Mammary epithelial cell (primary cell): ENCODE data around the gene OR8B12.

Source experiments
- EZH2 ChIP-seq: IDR thresholded peaks from 2 replicates; pipeline ENCODE4 v1.6.1; 2012; ENCODE audit warnings: low read length, inconsistent platforms, borderline replicate concordance
- TF ChIP-seq, protein P1 (sequence below), 2 donors: IDR thresholded peaks in 1 of 2; conservative IDR thresholded peaks in 1 of 2; 2 replicates each; pipeline ENCODE4 v1.5.1; 2011 to 2012; ENCODE audit warnings: inconsistent platforms in 2 of 2, low read length in 2 of 2, mild to moderate bottlenecking in 2 of 2, control low read depth in 1 of 2, low read depth in 1 of 2; ENCODE audit not compliant: insufficient read depth in 1 of 2; ENCODE audit errors: extremely low read depth in 1 of 2

DNA sequence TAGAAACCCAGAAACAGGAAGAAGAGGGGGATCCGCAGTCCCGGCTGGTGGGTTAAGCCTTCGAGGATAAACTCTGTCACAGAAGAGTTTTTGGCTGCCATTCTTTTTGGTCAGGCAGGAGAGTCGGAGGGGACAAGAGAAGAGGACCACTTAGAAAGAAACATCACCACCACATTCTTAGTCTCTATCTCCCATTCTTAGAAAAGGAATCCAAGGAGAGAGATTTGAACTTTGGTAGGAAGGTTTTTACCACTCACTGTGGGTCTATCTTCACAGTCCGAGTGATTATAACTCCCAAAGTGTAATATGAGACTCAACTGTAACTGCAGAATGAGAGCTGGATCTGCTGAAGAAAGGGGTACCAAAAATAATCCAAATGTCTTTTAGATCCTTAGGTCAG lies at the start of gene OR8B12:
- TF ChIP-seq, protein P1, sequence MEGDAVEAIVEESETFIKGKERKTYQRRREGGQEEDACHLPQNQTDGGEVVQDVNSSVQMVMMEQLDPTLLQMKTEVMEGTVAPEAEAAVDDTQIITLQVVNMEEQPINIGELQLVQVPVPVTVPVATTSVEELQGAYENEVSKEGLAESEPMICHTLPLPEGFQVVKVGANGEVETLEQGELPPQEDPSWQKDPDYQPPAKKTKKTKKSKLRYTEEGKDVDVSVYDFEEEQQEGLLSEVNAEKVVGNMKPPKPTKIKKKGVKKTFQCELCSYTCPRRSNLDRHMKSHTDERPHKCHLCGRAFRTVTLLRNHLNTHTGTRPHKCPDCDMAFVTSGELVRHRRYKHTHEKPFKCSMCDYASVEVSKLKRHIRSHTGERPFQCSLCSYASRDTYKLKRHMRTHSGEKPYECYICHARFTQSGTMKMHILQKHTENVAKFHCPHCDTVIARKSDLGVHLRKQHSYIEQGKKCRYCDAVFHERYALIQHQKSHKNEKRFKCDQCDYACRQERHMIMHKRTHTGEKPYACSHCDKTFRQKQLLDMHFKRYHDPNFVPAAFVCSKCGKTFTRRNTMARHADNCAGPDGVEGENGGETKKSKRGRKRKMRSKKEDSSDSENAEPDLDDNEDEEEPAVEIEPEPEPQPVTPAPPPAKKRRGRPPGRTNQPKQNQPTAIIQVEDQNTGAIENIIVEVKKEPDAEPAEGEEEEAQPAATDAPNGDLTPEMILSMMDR (conservative IDR thresholded peaks at IDR 0.05 in 1 of 2, IDR thresholded peaks at IDR 0.05 in 1 of 2; ENCODE audit: extremely low read depth in 1 of 2, insufficient read depth in 1 of 2, low read depth in 1 of 2, low read length in 2 of 2), result no peak
- no peak for TF ChIP-seq EZH2
